Inflammatory macrophage treated with lipopolysaccharide for 4 hours (primary cell): Measurements from ENCODE around the gene MEOX1.

ENCODE experiments used
- DNase-seq: peaks from one replicate; pipeline ENCODE4 v3.0.0-alpha.2; 2020

The MEOX1 gene

GRCh38 chr17:43679911-43680310 is 18.2 kb upstream of the MEOX1 start:
- no peak for DNase-seq

- DNase-seq = no peak
Observed at GRCh38 chr17:43679401-43679800, 17.7 kb upstream of the MEOX1 start.

GRCh38 chr17:43676471-43676870 is 14.7 kb upstream of the MEOX1 start:
- DNase-seq = peak; percentile 83

GRCh38 chr17:43674394-43674793 is 12.7 kb upstream of the MEOX1 start:
- DNase-seq = no peak

GRCh38 chr17:43673516-43674323 is 12.0 kb upstream of the MEOX1 start:
- DNase-seq = peak; percentile 69

- DNase-seq = no peak
Observed at GRCh38 chr17:43671755-43672519, 10.2 kb upstream of the MEOX1 start.

GRCh38 chr17:43671031-43671692 is 9.4 kb upstream of the MEOX1 start:
- DNase-seq = no peak

GRCh38 chr17:43670645-43671030 is 8.9 kb upstream of the MEOX1 start:
- no peak for DNase-seq

GRCh38 chr17:43669971-43670644 is 8.4 kb upstream of the MEOX1 start:
- DNase-seq = no peak

- no peak for DNase-seq
Observed at GRCh38 chr17:43667947-43668348, 6.2 kb upstream of the MEOX1 start.

GRCh38 chr17:43667506-43667905 is 5.8 kb upstream of the MEOX1 start:
- DNase-seq = no peak

GRCh38 chr17:43665937-43666236 is 4.2 kb upstream of the MEOX1 start:
- no peak for DNase-seq

- DNase-seq = no peak
Observed at GRCh38 chr17:43665084-43665936, 3.6 kb upstream of the MEOX1 start.

GRCh38 chr17:43664096-43664495 is 2.4 kb upstream of the MEOX1 start:
- no peak for DNase-seq

GRCh38 chr17:43663383-43663782 is 1.7 kb upstream of the MEOX1 start:
- DNase-seq = no peak

GRCh38 chr17:43662413-43663141 is 855 bp upstream of the MEOX1 start:
- no peak for DNase-seq

- DNase-seq = no peak
Observed at GRCh38 chr17:43660816-43661493, 767 bp downstream of the MEOX1 start.

GRCh38 chr17:43659823-43660617 is 1.7 kb downstream of the MEOX1 start:
- DNase-seq = no peak

- no peak for DNase-seq
Observed at GRCh38 chr17:43658900-43659299, 2.8 kb downstream of the MEOX1 start.

- peak; percentile 80 for DNase-seq
Observed at GRCh38 chr17:43655693-43656255, 5.9 kb downstream of the MEOX1 start.
